Trophoblast cell (in vitro differentiated cells and primary cell): ENCODE results near the gene ITGA11.

Experiments used
- DNase-seq, 2 donors: peaks; one replicate each; pipeline ENCODE4 v3.0.0-alpha.2; 2016
- H2AFZ ChIP-seq: 2 replicates; pipeline ENCODE4 v1.6.1; 2013; ENCODE audit warnings: low read length, moderate library complexity, mild to moderate bottlenecking; ENCODE audit not compliant: insufficient read depth, poor library complexity
- H2AK5ac ChIP-seq: 2 replicates; pipeline ENCODE4 v1.6.1; 2013; ENCODE audit warnings: mild to moderate bottlenecking, low read length
- H2BK120ac ChIP-seq: 2 replicates; pipeline ENCODE4 v1.6.1; 2013; ENCODE audit warnings: low read length, mild to moderate bottlenecking, moderate library complexity; ENCODE audit not compliant: insufficient read depth, poor library complexity
- H2BK12ac ChIP-seq: 2 replicates; pipeline ENCODE4 v1.6.1; 2013; ENCODE audit warnings: mild to moderate bottlenecking, low read length, moderate library complexity
- H2BK5ac ChIP-seq: 2 replicates; pipeline ENCODE4 v1.6.1; 2013; ENCODE audit warnings: low read length, low read depth, moderate library complexity, mild to moderate bottlenecking; ENCODE audit not compliant: poor library complexity
- H3K14ac ChIP-seq: 2 replicates; pipeline ENCODE4 v1.6.1; 2013; ENCODE audit warnings: mild to moderate bottlenecking, low read length
- H3K18ac ChIP-seq: 2 replicates; pipeline ENCODE4 v1.6.1; 2013; ENCODE audit warnings: mild to moderate bottlenecking, low read length
- H3K23ac ChIP-seq: 2 replicates; pipeline ENCODE4 v1.6.1; 2013; ENCODE audit warnings: low read length
- H3K27ac ChIP-seq: 2 replicates; pipeline ENCODE4 v1.5.1; 2013; ENCODE audit warnings: low read depth, mild to moderate bottlenecking, inconsistent platforms, low read length, moderate library complexity
- H3K27me3 ChIP-seq: 2 replicates; pipeline ENCODE4 v1.6.1; 2013; ENCODE audit warnings: inconsistent platforms, mild to moderate bottlenecking, low read length, moderate library complexity; ENCODE audit not compliant: insufficient read depth
- H3K36me3 ChIP-seq, 2 experiments: 1 replicate in 1 of 2; 2 replicates in 1 of 2; pipeline ENCODE4 v1.6.1; 2013; ENCODE audit warnings: low read length in 2 of 2, mild to moderate bottlenecking in 2 of 2, moderate library complexity in 1 of 2; ENCODE audit not compliant: insufficient read depth in 2 of 2, control insufficient read depth in 1 of 2
- H3K4ac ChIP-seq: 2 replicates; pipeline ENCODE4 v1.6.1; 2013; ENCODE audit warnings: low read depth, mild to moderate bottlenecking, low read length, moderate library complexity
- H3K4me1 ChIP-seq, 2 experiments: 1 replicate in 1 of 2; 2 replicates in 1 of 2; pipeline ENCODE4 v1.6.1; 2013; ENCODE audit warnings: low read length in 2 of 2, mild to moderate bottlenecking in 2 of 2, moderate library complexity in 1 of 2; ENCODE audit not compliant: insufficient read depth in 2 of 2, control insufficient read depth in 1 of 2
- H3K4me2 ChIP-seq: 2 replicates; pipeline ENCODE4 v1.6.1; 2013; ENCODE audit warnings: inconsistent platforms, mild to moderate bottlenecking, low read length, moderate library complexity
- H3K4me3 ChIP-seq: 2 replicates; pipeline ENCODE4 v1.5.1; 2013; ENCODE audit warnings: mild to moderate bottlenecking, low read depth, low read length, inconsistent platforms
- H3K79me1 ChIP-seq: one replicate; pipeline ENCODE4 v1.6.1; 2013; ENCODE audit warnings: low read length
- H3K79me2 ChIP-seq: 2 replicates; pipeline ENCODE4 v1.6.1; 2013; ENCODE audit warnings: low read length, mild to moderate bottlenecking; ENCODE audit not compliant: control insufficient read depth, insufficient read depth, poor library complexity
- H3K9ac ChIP-seq: 2 replicates; pipeline ENCODE4 v1.6.1; 2013; ENCODE audit warnings: mild to moderate bottlenecking, low read length
- H3K9me3 ChIP-seq: 2 replicates; pipeline ENCODE4 v1.6.1; 2013; ENCODE audit warnings: low read depth, mild to moderate bottlenecking, control low read depth, inconsistent platforms, low read length; ENCODE audit not compliant: insufficient read depth
- H4K12ac ChIP-seq: 2 replicates; pipeline ENCODE4 v1.6.1; 2013; ENCODE audit warnings: low read depth, mild to moderate bottlenecking, low read length, moderate library complexity
- H4K8ac ChIP-seq: 2 replicates; pipeline ENCODE4 v1.6.1; 2013; ENCODE audit warnings: low read depth, mild to moderate bottlenecking, low read length, moderate library complexity
- H4K91ac ChIP-seq: one replicate; pipeline ENCODE4 v1.6.1; 2013; ENCODE audit warnings: low read depth, mild to moderate bottlenecking, low read length, moderate library complexity
- WGBS: extraction: QIAGEN DNeasy Blood & Tissue Kit; methylation state at CpG from one replicate; pipeline ENCODE4 v1.1.7; 2013; ENCODE audit warnings: missing lambda C conversion rate; ENCODE audit not compliant: insufficient read length, insufficient coverage; ENCODE audit errors: extremely low coverage; 5-methylcytosine and 5-hydroxymethylcytosine counted together

The ITGA11 gene

GRCh38 chr15:68277603-68278344 lies 154.2 kb downstream of the ITGA11 start, which contains the start of gene FEM1B:
Gene FEM1B, plus strand, starts transcription at chr15:68277745. Its CDS starts 673 bp downstream, at chr15:68278418.
- Histone ChIP-seq H4K8ac (peak within 1 kb of the TSS; percentile 95), H3K23ac (no peak within 1 kb of the TSS), H2BK12ac (peak within 1 kb of the TSS; percentile 12), H3K14ac (peak within 1 kb of the TSS; percentile 91), H3K4me2 (peak within 1 kb of the TSS; percentile 83), H3K79me1 (peaks cover 17% of the 10 kb centered on the region), H3K4me1 (peaks cover under 1 to 10% of the 10 kb centered on the region in 2 experiments), H3K18ac (peak within 1 kb of the TSS; percentile 99), H2AK5ac (peak within 1 kb of the TSS; percentile 57), H2BK5ac (peak within 1 kb of the TSS; percentile 90), H3K9ac (peak within 1 kb of the TSS; percentile 97), H3K36me3 (no peaks in the 10 kb centered on the region), H2BK120ac (peak within 1 kb of the TSS; percentile 98), H3K4ac (peak within 1 kb of the TSS; percentile 20), H4K91ac (peak within 1 kb of the TSS; percentile 91), H3K27ac (peak within 1 kb of the TSS; percentile 100), H3K27me3 (no peaks in the 10 kb centered on the region), H3K9me3 (no peaks in the 10 kb centered on the region), H3K4me3 (peak within 1 kb of the TSS; percentile 84), H2AFZ (peak within 1 kb of the TSS; percentile 84), H3K79me2 (peaks cover 21% of the 10 kb centered on the region), H4K12ac (peak within 1 kb of the TSS; percentile 92)
- no CpG with 5 or more reads among the region's 85 CpGs for WGBS
- peak; percentile 80 to 91 for DNase-seq

GRCh38 chr15:68277131-68277602 lies 154.8 kb downstream of the ITGA11 start:
- H3K9ac ChIP-seq = peak overlapping the region; percentile 86
- peaks cover 6 to 16% of the 10 kb centered on the region in 2 experiments for H3K4me1 ChIP-seq
- H4K91ac ChIP-seq = peak overlapping the region; percentile 91
- H4K8ac ChIP-seq = peak overlapping the region; percentile 95
- peak overlapping the region; percentile 100 for H3K27ac ChIP-seq
- H3K18ac ChIP-seq = peak overlapping the region; percentile 65
- no peaks in the 10 kb centered on the region for H3K27me3 ChIP-seq
- peaks cover 23% of the 10 kb centered on the region for H3K79me1 ChIP-seq
- H3K4me2 ChIP-seq = peak overlapping the region; percentile 83
- H3K4me3 ChIP-seq = peak overlapping the region; percentile 84
- H3K4ac ChIP-seq = peak overlapping the region; percentile 18
- DNase-seq = no peak
- peak overlapping the region; percentile 84 for H2AFZ ChIP-seq
- no peak overlapping the region for H2AK5ac ChIP-seq
- peak overlapping the region; percentile 73 for H3K14ac ChIP-seq
- H4K12ac ChIP-seq = peak overlapping the region; percentile 71
- no peak overlapping the region for H3K23ac ChIP-seq
- no peaks in the 10 kb centered on the region for H3K9me3 ChIP-seq
- peak overlapping the region; percentile 84 for H2BK5ac ChIP-seq
- H2BK12ac ChIP-seq = peak overlapping the region; percentile 12
- no peaks in the 10 kb centered on the region for H3K36me3 ChIP-seq
- peaks cover 21% of the 10 kb centered on the region for H3K79me2 ChIP-seq
- no CpG with 5 or more reads among the region's 25 CpGs for whole genome bisulfite sequencing
- H2BK120ac ChIP-seq = peak overlapping the region; percentile 98

GRCh38 chr15:68276668-68277067 lies 155.3 kb downstream of the ITGA11 start:
- Histone ChIP-seq H3K4me3 (no peak overlapping the region), H3K27me3 (no peaks in the 10 kb centered on the region), H3K18ac (no peak overlapping the region), H2AK5ac (peak overlapping the region; percentile 57), H3K79me2 (peaks cover 20% of the 10 kb centered on the region), H3K79me1 (peaks cover 23% of the 10 kb centered on the region), H4K12ac (peak overlapping the region; percentile 71), H3K23ac (no peak overlapping the region), H3K4me1 (peaks cover 7 to 16% of the 10 kb centered on the region in 2 experiments), H4K91ac (peak overlapping the region; percentile 39), H2BK5ac (no peak overlapping the region), H3K36me3 (no peaks in the 10 kb centered on the region), H3K4me2 (peak overlapping the region; percentile 83), H3K4ac (no peak overlapping the region), H3K9ac (peak overlapping the region; percentile 18), H3K14ac (no peak overlapping the region), H3K27ac (peak overlapping the region; percentile 100), H2AFZ (peak overlapping the region; percentile 37), H3K9me3 (no peaks in the 10 kb centered on the region), H4K8ac (peak overlapping the region; percentile 66), H2BK120ac (no peak overlapping the region), H2BK12ac (no peak overlapping the region)
- no CpG with 5 or more reads among the region's 3 CpGs for WGBS
- DNase-seq = no peak

GRCh38 chr15:68275165-68275746 lies 156.7 kb downstream of the ITGA11 start:
- H3K14ac ChIP-seq = no peak overlapping the region
- peaks cover 25% of the 10 kb centered on the region for H3K79me1 ChIP-seq
- H3K4ac ChIP-seq = no peak overlapping the region
- H3K9ac ChIP-seq = no peak overlapping the region
- WGBS = no CpG with 5 or more reads among the region's 3 CpGs
- H3K18ac ChIP-seq = no peak overlapping the region
- H3K27ac ChIP-seq = no peak overlapping the region
- H4K8ac ChIP-seq = no peak overlapping the region
- no peaks in the 10 kb centered on the region for H3K27me3 ChIP-seq
- H3K4me1 ChIP-seq = peaks cover 9 to 18% of the 10 kb centered on the region in 2 experiments
- H3K23ac ChIP-seq = no peak overlapping the region
- peaks cover 17% of the 10 kb centered on the region for H3K79me2 ChIP-seq
- DNase-seq = no peak
- no peak overlapping the region for H2BK12ac ChIP-seq
- H3K4me2 ChIP-seq = no peak overlapping the region
- no peaks in the 10 kb centered on the region for H3K9me3 ChIP-seq
- H4K12ac ChIP-seq = no peak overlapping the region
- no peak overlapping the region for H2AK5ac ChIP-seq
- H3K4me3 ChIP-seq = no peak overlapping the region
- H2AFZ ChIP-seq = no peak overlapping the region
- no peaks in the 10 kb centered on the region for H3K36me3 ChIP-seq
- H2BK5ac ChIP-seq = no peak overlapping the region
- H2BK120ac ChIP-seq = no peak overlapping the region
- H4K91ac ChIP-seq = no peak overlapping the region
